ENCODE data around the gene ANKRD44.

The ANKRD44 gene

GRCh38 chr2:197215748-197216360, 94.7 kb downstream of the ANKRD44 start:
- no peak for DNase-seq (ENCODE audit: low read depth, low spot score)
- CTCF ChIA-PET = interaction anchor here (1.3 to 1.7 kb wide), 2 partner anchors 12 to 102 kb away, joined by 3 to 6 read pairs; no protein-coding TSS in a partner anchor
- no peak for TF ChIP-seq CTCF (IDR thresholded peaks at IDR 0.05; ENCODE audit: insufficient read depth, low read length, missing control alignments)
- no peak overlapping the region for H3K4me3 ChIP-seq (ENCODE audit: low read depth, low read length)
- POLR2A ChIA-PET = no interaction called here

- DNase-seq (ENCODE audit: low read depth, low spot score) = no peak
- CTCF ChIA-PET = interaction anchor here (0.8 to 2.3 kb wide), 2 partner anchors 21 to 100 kb away, joined by 3 to 10 read pairs; no protein-coding TSS in a partner anchor
- no peak for TF ChIP-seq CTCF (IDR thresholded peaks at IDR 0.05; ENCODE audit: insufficient read depth, low read length, missing control alignments)
- POLR2A ChIA-PET = no interaction called here
- H3K4me3 ChIP-seq (ENCODE audit: low read depth, low read length) = no peak overlapping the region
These were observed 98.0 kb downstream of the ANKRD44 start for GRCh38 chr2:197212344-197213262.

GRCh38 chr2:197211881-197212342, 98.7 kb downstream of the ANKRD44 start:
- TF ChIP-seq CTCF (IDR thresholded peaks at IDR 0.05; ENCODE audit: insufficient read depth, low read length, missing control alignments) = no peak
- CTCF ChIA-PET = interaction anchor here (0.8 kb wide), 1 partner anchor 99 kb away, joined by 3 read pairs; no protein-coding TSS in a partner anchor
- DNase-seq (ENCODE audit: low read depth, low spot score) = no peak
- POLR2A ChIA-PET = no interaction called here
- H3K4me3 ChIP-seq (ENCODE audit: low read depth, low read length) = no peak overlapping the region

GRCh38 chr2:197210430-197210829, 100.2 kb downstream of the ANKRD44 start:
- ChIA-PET POLR2A (no interaction called here), CTCF (interaction anchor here (3.9 kb wide), 1 partner anchor 19 kb away, joined by 21 read pairs; no protein-coding TSS in a partner anchor)
- TF ChIP-seq CTCF (IDR thresholded peaks at IDR 0.05; ENCODE audit: insufficient read depth, low read length, missing control alignments) = no peak
- H3K4me3 ChIP-seq (ENCODE audit: low read depth, low read length) = no peak overlapping the region
- DNase-seq (ENCODE audit: low read depth, low spot score) = no peak

- no peak overlapping the region for H3K4me3 ChIP-seq (ENCODE audit: low read depth, low read length)
- no peak for TF ChIP-seq CTCF (IDR thresholded peaks at IDR 0.05; ENCODE audit: insufficient read depth, low read length, missing control alignments)
- DNase-seq (ENCODE audit: low read depth, low spot score) = no peak
- CTCF ChIA-PET = interaction anchor here (3.9 kb wide), 1 partner anchor 19 kb away, joined by 21 read pairs; no protein-coding TSS in a partner anchor
- POLR2A ChIA-PET = no interaction called here
These were observed 100.7 kb downstream of the ANKRD44 start for GRCh38 chr2:197209742-197210408.

Data from AG04449 (cell line).